ENCODE results near the gene TSTD1. TPM values are rescaled to one million over a fixed set of nuclear protein-coding genes. Genes with fewer than 3 reads are reported as not detected.

The TSTD1 gene
- total RNA-seq, result 10 to 100 TPM; 56.1 to 63.8 TPM

GRCh38 chr1:161038523-161039153, at the start of gene TSTD1:
TSS of gene TSTD1 (minus strand) at chr1:161038964. CDS start at chr1:161038889, 75 bp downstream.
- peak within 1 kb of the TSS; percentile 88 for H3K4me3 Mint-ChIP-seq

GRCh38 chr1:161086457-161086856, 47.7 kb upstream of the TSTD1 start:
- ChIA-PET POLR2A (interaction anchor here (0.8 to 4.4 kb wide), 6 partner anchors 8 to 65 kb away, joined by 3 to 16 read pairs (median 3); partner anchors contain the start of genes F11R and USF1), CTCF (interaction anchor here (1.2 to 3.6 kb wide), 4 partner anchors 11 to 140 kb away, joined by 3 to 21 read pairs (median 5); partner anchors contain the start of gene ARHGAP30)
- Mint-ChIP-seq H3K36me3 (ENCODE audit: low read depth) (no peaks in the 10 kb centered on the region), H3K27me3 (no peaks in the 10 kb centered on the region), H3K9me3 (no peaks in the 10 kb centered on the region), H3K4me1 (peaks cover 6% of the 10 kb centered on the region), H3K4me3 (no peak overlapping the region), H3K27ac (no peak overlapping the region)
- no peak for DNase-seq

More at GRCh38 chr1:161038523-161039153, at the start of gene TSTD1:
- ChIA-PET POLR2A (interaction anchor here (0.9 to 3.7 kb wide), 9 partner anchors 8 to 94 kb away, joined by 3 to 30 read pairs (median 11); partner anchors contain the start of genes ARHGAP30, DEDD, F11R and KLHDC9), CTCF (interaction anchor here (0.7 to 5.1 kb wide), 10 partner anchors 16 to 87 kb away, joined by 3 to 46 read pairs (median 5); partner anchors contain the start of genes F11R, ITLN2 and KLHDC9)
- no peaks in the 10 kb centered on the region for H3K27me3 Mint-ChIP-seq
- H3K27ac Mint-ChIP-seq, result peak within 1 kb of the TSS; percentile 88
- no peaks in the 10 kb centered on the region for H3K9me3 Mint-ChIP-seq
- peaks cover 44% of the 10 kb centered on the region for H3K36me3 Mint-ChIP-seq (ENCODE audit: low read depth)
- H3K4me1 Mint-ChIP-seq, result peaks cover 50% of the 10 kb centered on the region
- DNase-seq, result peak; percentile 89

DNA sequence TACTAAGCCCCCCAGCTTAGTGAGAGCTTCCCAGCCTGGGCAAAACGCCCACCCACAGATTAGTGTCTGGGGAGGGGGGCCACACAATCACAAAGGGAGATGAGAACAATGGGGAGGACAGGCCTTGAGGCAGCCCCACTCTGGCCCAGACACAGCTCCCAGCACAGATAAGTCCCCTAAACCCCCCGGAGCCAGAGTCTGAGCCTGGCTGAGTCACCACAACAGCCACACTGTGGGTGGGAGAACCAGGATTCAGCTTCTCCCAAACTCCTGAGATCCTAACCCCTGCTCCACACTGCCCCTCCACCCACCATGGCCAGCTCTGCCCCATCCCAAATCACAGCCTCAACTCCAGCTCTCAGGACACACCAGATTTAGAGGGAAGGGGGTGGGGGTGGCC, 46.4 kb upstream of the TSTD1 start:
- Mint-ChIP-seq H3K27me3 (no peaks in the 10 kb centered on the region), H3K4me1 (peaks cover 4% of the 10 kb centered on the region), H3K4me3 (no peak overlapping the region), H3K27ac (no peak overlapping the region), H3K9me3 (no peaks in the 10 kb centered on the region), H3K36me3 (ENCODE audit: low read depth) (no peaks in the 10 kb centered on the region)
- POLR2A ChIA-PET, result interaction anchor here (0.7 to 4.4 kb wide), 5 partner anchors 9 to 500 kb away, joined by 3 to 16 read pairs (median 3); partner anchors contain the start of genes ARHGAP30, B4GALT3 and USF1
- DNase-seq, result no peak
- CTCF ChIA-PET, result interaction anchor here (2.4 to 3.6 kb wide), 2 partner anchors 12 to 15 kb away, joined by 7 to 21 read pairs; partner anchors contain the start of gene ARHGAP30

DNA sequence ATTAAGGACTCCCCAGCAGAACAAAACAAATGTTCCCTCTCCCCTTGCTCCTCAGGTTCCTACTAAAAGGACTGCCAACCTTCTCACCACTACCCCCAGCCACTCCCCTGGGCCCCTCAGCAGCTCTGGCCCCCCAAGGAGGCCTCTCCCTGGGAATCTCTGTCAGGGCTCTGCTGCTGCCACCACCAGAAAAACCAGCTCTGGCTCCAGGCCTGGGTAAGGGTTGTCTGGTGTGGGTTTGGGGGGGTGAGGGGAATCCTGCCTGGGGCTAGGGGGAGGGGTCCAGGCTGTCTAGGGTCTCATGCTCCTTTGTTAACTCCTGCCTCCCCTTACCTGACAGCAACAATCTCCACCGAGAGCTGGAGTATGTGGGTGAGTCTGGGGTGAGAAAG, 45.8 kb upstream of the TSTD1 start:
- H3K36me3 Mint-ChIP-seq (ENCODE audit: low read depth), result no peaks in the 10 kb centered on the region
- ChIA-PET POLR2A (interaction anchor here (1.2 to 4.4 kb wide), 3 partner anchors 14 to 93 kb away, joined by 3 to 16 read pairs (median 7); partner anchors contain the start of genes ARHGAP30, B4GALT3 and USF1), CTCF (interaction anchor here (2.4 to 3.6 kb wide), 2 partner anchors 12 to 14 kb away, joined by 7 to 21 read pairs; partner anchors contain the start of gene ARHGAP30)
- DNase-seq, result no peak
- peaks cover 8% of the 10 kb centered on the region for H3K4me1 Mint-ChIP-seq
- no peaks in the 10 kb centered on the region for H3K9me3 Mint-ChIP-seq
- no peaks in the 10 kb centered on the region for H3K27me3 Mint-ChIP-seq
- no peak overlapping the region for H3K4me3 Mint-ChIP-seq
- no peak overlapping the region for H3K27ac Mint-ChIP-seq

GRCh38 chr1:161083748-161084596, 45.2 kb upstream of the TSTD1 start:
- no peaks in the 10 kb centered on the region for H3K36me3 Mint-ChIP-seq (ENCODE audit: low read depth)
- H3K27me3 Mint-ChIP-seq, result peaks cover 2% of the 10 kb centered on the region
- peaks cover 10% of the 10 kb centered on the region for H3K4me1 Mint-ChIP-seq
- no peak overlapping the region for H3K4me3 Mint-ChIP-seq
- no peaks in the 10 kb centered on the region for H3K9me3 Mint-ChIP-seq
- no peak overlapping the region for H3K27ac Mint-ChIP-seq
- CTCF ChIA-PET, result interaction anchor here (3.6 kb wide), 1 partner anchor 13 kb away, joined by 21 read pairs; no protein-coding TSS in a partner anchor
- DNase-seq, result no peak
- POLR2A ChIA-PET, result interaction anchor here (1.2 to 4.4 kb wide), 3 partner anchors 14 to 94 kb away, joined by 3 to 16 read pairs (median 7); partner anchors contain the start of genes ARHGAP30, B4GALT3 and USF1

GRCh38 chr1:161082996-161083747, 44.4 kb upstream of the TSTD1 start:
- POLR2A ChIA-PET, result interaction anchor here (1.0 to 2.5 kb wide), 2 partner anchors 13 kb away, joined by 4 to 7 read pairs; partner anchors contain the start of gene ARHGAP30
- Mint-ChIP-seq H3K27ac (no peak overlapping the region), H3K9me3 (no peaks in the 10 kb centered on the region), H3K4me3 (no peak overlapping the region), H3K36me3 (ENCODE audit: low read depth) (no peaks in the 10 kb centered on the region), H3K27me3 (peaks cover 2% of the 10 kb centered on the region), H3K4me1 (peaks cover 11% of the 10 kb centered on the region)
- DNase-seq, result no peak
- CTCF ChIA-PET, result interaction anchor here (1.0 to 3.6 kb wide), 2 partner anchors 12 to 14 kb away, joined by 3 to 21 read pairs; no protein-coding TSS in a partner anchor

GRCh38 chr1:161082483-161082882, 43.7 kb upstream of the TSTD1 start:
- peaks cover 11% of the 10 kb centered on the region for H3K4me1 Mint-ChIP-seq
- no peaks in the 10 kb centered on the region for H3K36me3 Mint-ChIP-seq (ENCODE audit: low read depth)
- no peak overlapping the region for H3K4me3 Mint-ChIP-seq
- H3K27ac Mint-ChIP-seq, result no peak overlapping the region
- ChIA-PET CTCF (interaction anchor here (1.0 kb wide), 1 partner anchor 11 kb away, joined by 3 read pairs; no protein-coding TSS in a partner anchor), POLR2A (interaction anchor here (1.0 kb wide), 1 partner anchor 12 kb away, joined by 4 read pairs; the partner anchor contains the start of gene ARHGAP30)
- no peak for DNase-seq
- H3K27me3 Mint-ChIP-seq, result peaks cover 2% of the 10 kb centered on the region
- H3K9me3 Mint-ChIP-seq, result no peaks in the 10 kb centered on the region

DNA sequence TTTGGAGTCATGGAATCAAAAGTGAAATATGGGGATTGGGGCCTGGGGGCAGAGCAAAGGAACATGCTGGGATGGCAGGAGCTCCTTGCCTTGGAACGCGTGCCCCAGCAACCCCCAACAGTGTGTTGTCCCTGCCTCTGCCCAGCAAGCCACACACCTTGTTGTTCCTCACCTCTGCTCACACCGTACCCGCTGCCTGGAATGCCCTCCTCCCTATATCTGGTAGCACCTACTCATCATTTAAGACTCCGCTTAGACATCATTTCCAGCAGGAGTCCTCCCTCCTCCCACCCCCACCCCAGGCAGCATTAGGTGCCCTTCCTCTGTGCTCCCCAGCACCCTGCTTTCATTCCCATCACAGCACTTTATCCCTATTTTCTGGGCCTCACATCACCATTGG, 42.8 kb upstream of the TSTD1 start:
- no peaks in the 10 kb centered on the region for H3K9me3 Mint-ChIP-seq
- peaks cover 11% of the 10 kb centered on the region for H3K4me1 Mint-ChIP-seq
- ChIA-PET CTCF (interaction anchor here (0.5 to 1.3 kb wide), 2 partner anchors 10 to 532 kb away, joined by 4 to 5 read pairs; no protein-coding TSS in a partner anchor), POLR2A (interaction anchor here (3.1 kb wide), 1 partner anchor 11 kb away, joined by 17 read pairs; the partner anchor contains the start of gene ARHGAP30)
- no peaks in the 10 kb centered on the region for H3K36me3 Mint-ChIP-seq (ENCODE audit: low read depth)
- no peak for DNase-seq
- H3K4me3 Mint-ChIP-seq, result no peak overlapping the region
- H3K27ac Mint-ChIP-seq, result no peak overlapping the region
- peaks cover 2% of the 10 kb centered on the region for H3K27me3 Mint-ChIP-seq

DNA sequence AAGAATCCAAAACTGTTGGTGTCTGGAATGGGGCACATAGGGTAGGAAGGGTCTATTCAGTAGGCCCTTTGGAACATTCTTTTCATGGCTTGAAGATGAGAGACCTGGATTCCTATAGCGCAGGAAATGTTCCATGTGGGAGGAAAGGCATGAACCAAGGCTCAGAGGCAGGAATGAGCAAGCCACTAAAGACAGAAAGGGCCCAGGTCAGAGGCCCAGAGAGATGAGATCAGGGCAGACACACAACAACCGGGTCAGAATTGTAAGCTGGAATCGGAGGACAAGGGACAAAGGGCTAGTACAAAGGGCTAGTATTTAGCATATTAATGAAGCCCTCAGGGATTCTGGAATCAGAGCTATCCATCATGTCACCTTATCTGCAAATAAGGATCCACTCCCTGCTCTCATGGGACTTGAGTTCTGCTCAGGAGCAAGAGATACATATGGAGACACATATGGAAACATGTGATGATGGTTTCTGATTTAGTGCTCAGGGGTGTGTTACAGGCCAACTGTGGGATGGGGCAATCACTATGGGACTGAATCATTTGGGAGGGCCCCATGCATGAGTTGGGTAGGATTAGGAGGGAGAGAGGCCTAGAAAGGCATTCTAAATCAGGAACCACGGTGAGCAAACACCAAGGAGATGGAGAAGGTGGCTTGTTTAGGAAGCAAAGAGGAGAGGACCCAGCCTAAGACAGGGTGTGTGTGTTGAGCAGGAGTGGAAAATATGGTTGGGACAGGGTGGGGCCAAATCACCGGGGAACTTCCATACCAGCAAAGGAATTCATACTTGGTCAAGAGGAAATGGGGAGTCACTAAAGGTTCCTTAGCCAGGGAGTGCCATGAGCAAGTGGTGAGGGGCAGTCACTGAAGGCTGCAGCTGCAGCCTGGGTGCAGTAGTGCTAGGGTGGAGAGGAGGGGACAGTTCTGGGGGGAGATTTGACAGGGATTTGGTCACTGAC, 42.0 kb upstream of the TSTD1 start:
- no peak for DNase-seq
- ChIA-PET CTCF (interaction anchor here (1.3 to 2.3 kb wide), 3 partner anchors 9 to 16 kb away, joined by 4 to 13 read pairs (median 4); partner anchors contain the start of genes ARHGAP30 and KLHDC9), POLR2A (interaction anchor here (1.1 to 3.1 kb wide), 2 partner anchors 11 to 13 kb away, joined by 4 to 17 read pairs; partner anchors contain the start of gene ARHGAP30)
- H3K4me1 Mint-ChIP-seq, result peaks cover 13% of the 10 kb centered on the region
- H3K27ac Mint-ChIP-seq, result no peak overlapping the region
- H3K4me3 Mint-ChIP-seq, result no peak overlapping the region
- no peaks in the 10 kb centered on the region for H3K36me3 Mint-ChIP-seq (ENCODE audit: low read depth)
- H3K9me3 Mint-ChIP-seq, result no peaks in the 10 kb centered on the region
- peaks cover 2% of the 10 kb centered on the region for H3K27me3 Mint-ChIP-seq

- Mint-ChIP-seq H3K9me3 (no peaks in the 10 kb centered on the region), H3K4me1 (peaks cover 13% of the 10 kb centered on the region)
- POLR2A ChIA-PET, result interaction anchor here (1.1 to 3.1 kb wide), 2 partner anchors 9 to 11 kb away, joined by 4 to 17 read pairs; partner anchors contain the start of gene ARHGAP30
Measured at GRCh38 chr1:161079436-161080110, 40.8 kb upstream of the TSTD1 start.

More at GRCh38 chr1:161079436-161080110, 40.8 kb upstream of the TSTD1 start:
- Mint-ChIP-seq H3K36me3 (ENCODE audit: low read depth) (no peaks in the 10 kb centered on the region), H3K4me3 (no peak overlapping the region), H3K27me3 (peaks cover 2% of the 10 kb centered on the region), H3K27ac (no peak overlapping the region)
- CTCF ChIA-PET, result interaction anchor here (1.0 to 2.3 kb wide), 3 partner anchors 9 to 18 kb away, joined by 3 to 13 read pairs (median 4); partner anchors contain the start of genes ARHGAP30 and KLHDC9
- DNase-seq, result no peak
